Osteoblast (primary cell): ENCODE data around the gene WNT8B. TPM values are rescaled to one million over a fixed set of nuclear protein-coding genes. Genes with fewer than 3 reads are reported as not detected.
A peak's percentile ranks its signal among the peaks of the same experiment; 100 is the strongest.

ENCODE experiments used
- DNase-seq: peaks from one replicate; pipeline ENCODE4 v3.0.0; 2011; ENCODE audit warnings: low spot score, mixed read lengths; ENCODE audit not compliant: insufficient read length; ENCODE audit errors: missing footprints
- H2AFZ ChIP-seq: 2 replicates; pipeline ENCODE4 v1.6.0; 2011; ENCODE audit warnings: mild to moderate bottlenecking, low read length
- H3K27ac ChIP-seq: 2 replicates; pipeline ENCODE4 v1.5.1; 2011; ENCODE audit warnings: mild to moderate bottlenecking, low read depth, low read length, moderate library complexity
- H3K27me3 ChIP-seq: 2 replicates; pipeline ENCODE4 v1.6.0; 2012; ENCODE audit warnings: mild to moderate bottlenecking, control low read depth, inconsistent platforms, low read length, moderate library complexity; ENCODE audit not compliant: insufficient read depth
- H3K36me3 ChIP-seq: 2 replicates; pipeline ENCODE4 v1.5.1; 2011; ENCODE audit warnings: mild to moderate bottlenecking, low read length, control low read depth, moderate library complexity; ENCODE audit not compliant: insufficient read depth
- H3K4me1 ChIP-seq: 2 replicates; pipeline ENCODE4 v1.5.1; 2011; ENCODE audit warnings: mild to moderate bottlenecking, low read length, control low read depth, moderate library complexity; ENCODE audit not compliant: insufficient read depth
- H3K4me2 ChIP-seq: 2 replicates; pipeline ENCODE4 v1.6.0; 2011; ENCODE audit warnings: mild to moderate bottlenecking, low read length; ENCODE audit not compliant: insufficient read depth
- H3K4me3 ChIP-seq: fragments of 200-600 bp; sonication (generic); 3 replicates; pipeline ENCODE4 v1.5.1; 2012; ENCODE audit warnings: mild to moderate bottlenecking, low read length, inconsistent platforms; ENCODE audit not compliant: insufficient read depth
- H3K79me2 ChIP-seq: 2 replicates; pipeline ENCODE4 v1.6.0; 2012; ENCODE audit warnings: mild to moderate bottlenecking, low read length, control low read depth, inconsistent platforms; ENCODE audit not compliant: insufficient read depth
- H3K9me3 ChIP-seq: 2 replicates; pipeline ENCODE4 v1.5.1; 2011; ENCODE audit warnings: low read depth, low read length, control low read depth
- H4K20me1 ChIP-seq: 2 replicates; pipeline ENCODE4 v1.6.0; 2012; ENCODE audit warnings: mild to moderate bottlenecking, low read length, control low read depth; ENCODE audit not compliant: insufficient read depth
- CTCF ChIP-seq: IDR thresholded peaks from 2 replicates; pipeline ENCODE4 v1.5.1; 2011; ENCODE audit warnings: mild to moderate bottlenecking, low read depth, low read length, moderate library complexity; ENCODE audit errors: extremely low read depth
- total RNA-seq: library from RNA; depleted of rRNA; stranded (reverse); fragments of >200 nt; gene quantifications from 2 replicates; pipeline ENCODE4 v1.2.3, GENCODE V29; 2012

The WNT8B gene
- total RNA-seq, 1 donor = not detected

DNA sequence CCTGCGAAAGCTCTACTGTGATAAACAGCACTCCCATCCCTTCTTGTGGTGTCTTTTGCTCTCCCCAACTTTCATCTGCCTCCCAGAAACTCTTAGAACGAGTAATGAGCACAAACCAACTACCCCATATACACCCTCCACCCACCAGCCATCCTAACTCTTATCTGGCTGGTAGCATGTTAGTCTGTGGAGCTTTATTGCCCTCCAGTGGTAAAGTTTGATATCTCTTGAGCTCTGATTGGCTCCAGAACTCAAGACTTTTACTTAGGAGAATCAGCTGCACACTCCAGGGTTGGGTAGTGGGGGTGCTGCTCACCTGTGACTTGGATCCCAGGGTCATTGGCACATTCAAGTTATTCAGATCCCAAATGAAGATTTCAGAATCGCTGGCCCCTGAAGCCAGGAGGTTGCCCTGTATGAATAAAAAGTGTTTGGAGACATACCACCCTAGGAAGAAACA is 45.9 kb downstream of the WNT8B start:
- no peak overlapping the region for H3K27ac ChIP-seq
- no peaks in the 10 kb centered on the region for H3K36me3 ChIP-seq
- H3K4me2 ChIP-seq = no peak overlapping the region
- H3K4me1 ChIP-seq = peaks cover 14% of the 10 kb centered on the region
- peak; percentile 79 for TF ChIP-seq CTCF
- no peak overlapping the region for H2AFZ ChIP-seq
- no peaks in the 10 kb centered on the region for H3K27me3 ChIP-seq
- DNase-seq = no peak
- no peak overlapping the region for H3K4me3 ChIP-seq
- no peaks in the 10 kb centered on the region for H3K9me3 ChIP-seq
- H3K79me2 ChIP-seq = no peaks in the 10 kb centered on the region
- H4K20me1 ChIP-seq = no peaks in the 10 kb centered on the region

- Histone ChIP-seq H3K27me3 (no peaks in the 10 kb centered on the region), H3K27ac (no peak overlapping the region), H3K4me2 (no peak overlapping the region), H3K36me3 (no peaks in the 10 kb centered on the region), H3K4me3 (no peak overlapping the region), H3K9me3 (no peaks in the 10 kb centered on the region), H3K79me2 (no peaks in the 10 kb centered on the region), H4K20me1 (no peaks in the 10 kb centered on the region), H2AFZ (no peak overlapping the region), H3K4me1 (peaks cover 14% of the 10 kb centered on the region)
- TF ChIP-seq CTCF = no peak
- no peak for DNase-seq
These were observed 46.5 kb downstream of the WNT8B start for GRCh38 chr10:100509241-100509840.

- TF ChIP-seq CTCF = no peak
- H3K4me2 ChIP-seq = no peak overlapping the region
- peaks cover 14% of the 10 kb centered on the region for H3K4me1 ChIP-seq
- H3K27me3 ChIP-seq = no peaks in the 10 kb centered on the region
- no peak for DNase-seq
- no peak overlapping the region for H3K27ac ChIP-seq
- no peaks in the 10 kb centered on the region for H4K20me1 ChIP-seq
- H3K4me3 ChIP-seq = no peak overlapping the region
- no peaks in the 10 kb centered on the region for H3K79me2 ChIP-seq
- H3K36me3 ChIP-seq = no peaks in the 10 kb centered on the region
- H2AFZ ChIP-seq = no peak overlapping the region
- H3K9me3 ChIP-seq = no peaks in the 10 kb centered on the region
These were observed 47.9 kb downstream of the WNT8B start for GRCh38 chr10:100510533-100511308.

DNA sequence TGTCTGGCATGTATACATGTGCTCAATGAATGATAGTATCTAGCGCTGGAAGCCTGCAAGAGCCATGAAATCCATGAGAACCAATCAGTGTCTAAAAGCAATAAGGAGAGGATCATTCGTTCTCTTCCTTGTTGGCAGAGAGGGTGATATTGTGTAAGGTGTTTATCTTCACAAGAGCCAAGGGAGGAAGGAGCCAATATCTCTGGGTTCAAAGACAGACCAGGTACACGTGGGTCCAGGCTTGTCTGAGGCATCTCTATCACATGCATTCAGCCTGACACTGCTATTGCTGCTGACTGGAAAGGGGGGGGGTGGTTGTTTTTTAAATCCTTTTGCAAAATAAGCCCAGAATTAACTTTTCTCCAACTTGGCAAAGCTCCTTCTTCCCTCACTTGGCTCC is 52.8 kb downstream of the WNT8B start:
- no peak for DNase-seq
- TF ChIP-seq CTCF = no peak
- Histone ChIP-seq H3K9me3 (no peaks in the 10 kb centered on the region), H3K4me3 (no peak overlapping the region), H3K27me3 (no peaks in the 10 kb centered on the region), H4K20me1 (no peaks in the 10 kb centered on the region), H2AFZ (no peak overlapping the region), H3K27ac (no peak overlapping the region), H3K36me3 (no peaks in the 10 kb centered on the region), H3K4me2 (no peak overlapping the region), H3K4me1 (peaks cover 14% of the 10 kb centered on the region), H3K79me2 (no peaks in the 10 kb centered on the region)
